Fibroblast of pulmonary artery (primary cell): Measurements from ENCODE around the gene ASXL1.

Source experiments
- DNase-seq: peaks from one replicate; pipeline ENCODE4 v3.0.0-alpha.2; 2010; ENCODE audit warnings: low read depth
- H3K4me3 ChIP-seq: replicated peaks from 2 replicates; pipeline ENCODE4 v1.5.1; 2011; ENCODE audit warnings: low read depth, mild to moderate bottlenecking, control low read depth, low read length, moderate library complexity
- CTCF ChIP-seq: IDR thresholded peaks from 2 replicates; pipeline ENCODE4 v1.5.1; 2011; ENCODE audit warnings: mild to moderate bottlenecking, control low read depth, low read length, inconsistent platforms; ENCODE audit errors: missing control alignments

ASXL1 gene

GRCh38 chr20:32445539-32446273, 87.6 kb downstream of the ASXL1 start:
- no peak for TF ChIP-seq CTCF
- no peak for DNase-seq

GRCh38 chr20:32446301-32447100, 88.4 kb downstream of the ASXL1 start:
- DNase-seq = no peak
- no peak overlapping the region for H3K4me3 ChIP-seq
- no peak for TF ChIP-seq CTCF

More at GRCh38 chr20:32445539-32446273, 87.6 kb downstream of the ASXL1 start:
- no peak overlapping the region for H3K4me3 ChIP-seq

GRCh38 chr20:32447136-32448027, 89.3 kb downstream of the ASXL1 start:
- TF ChIP-seq CTCF = no peak
- H3K4me3 ChIP-seq = no peak overlapping the region
- no peak for DNase-seq

- no peak for TF ChIP-seq CTCF
- H3K4me3 ChIP-seq = no peak overlapping the region
- DNase-seq = no peak
These were observed 90.3 kb downstream of the ASXL1 start for GRCh38 chr20:32448306-32449056.

- no peak for DNase-seq
- no peak overlapping the region for H3K4me3 ChIP-seq
- no peak for TF ChIP-seq CTCF
These were observed 91.1 kb downstream of the ASXL1 start for GRCh38 chr20:32449057-32449889.
